DMS79 (cell line): Measurements from ENCODE around the gene CEP68.
"Not testable (repeated sequence)": the region's sequence is repeated elsewhere in the genome, so short reads cannot be mapped to it uniquely, and the experiment has no call there.

Source experiments
- DNase-seq: peaks from one replicate; lab custom pipeline; 2025; lab: John Stamatoyannopoulos, UW

Gene CEP68

DNA sequence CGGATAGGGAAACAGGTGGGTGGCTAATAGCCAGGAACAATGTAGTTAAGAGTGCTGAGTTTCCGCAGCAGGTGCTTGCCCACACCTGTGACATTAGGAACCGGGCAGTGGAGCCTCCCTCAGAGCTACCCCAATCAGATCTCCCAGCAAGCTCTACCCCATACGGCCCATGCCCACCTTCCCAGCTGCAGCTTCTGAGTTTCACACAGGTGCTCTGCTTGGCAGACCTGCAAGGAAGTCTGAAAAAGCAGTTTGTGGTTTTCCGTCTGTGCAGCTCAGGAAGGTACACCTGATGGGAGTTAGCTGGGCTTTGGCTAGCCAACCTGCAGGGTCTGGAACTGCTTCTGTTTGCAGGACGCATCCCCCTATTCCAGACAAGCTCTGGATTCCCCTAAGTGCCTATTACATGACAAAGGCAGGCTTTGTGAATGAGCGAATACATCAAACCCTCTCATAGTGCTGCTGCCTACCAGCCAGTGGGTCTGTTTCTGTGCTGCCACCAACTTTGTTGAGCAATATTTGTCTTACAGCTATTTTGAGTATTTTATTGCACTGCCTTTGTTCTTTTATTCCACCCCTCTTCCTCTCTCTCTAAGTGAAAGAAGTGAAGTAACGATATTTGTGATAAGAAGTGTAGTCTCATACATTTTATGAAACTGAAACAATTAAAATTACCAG is 24.7 kb upstream of the CEP68 start:
- DNase-seq = peak; percentile 40

DNA sequence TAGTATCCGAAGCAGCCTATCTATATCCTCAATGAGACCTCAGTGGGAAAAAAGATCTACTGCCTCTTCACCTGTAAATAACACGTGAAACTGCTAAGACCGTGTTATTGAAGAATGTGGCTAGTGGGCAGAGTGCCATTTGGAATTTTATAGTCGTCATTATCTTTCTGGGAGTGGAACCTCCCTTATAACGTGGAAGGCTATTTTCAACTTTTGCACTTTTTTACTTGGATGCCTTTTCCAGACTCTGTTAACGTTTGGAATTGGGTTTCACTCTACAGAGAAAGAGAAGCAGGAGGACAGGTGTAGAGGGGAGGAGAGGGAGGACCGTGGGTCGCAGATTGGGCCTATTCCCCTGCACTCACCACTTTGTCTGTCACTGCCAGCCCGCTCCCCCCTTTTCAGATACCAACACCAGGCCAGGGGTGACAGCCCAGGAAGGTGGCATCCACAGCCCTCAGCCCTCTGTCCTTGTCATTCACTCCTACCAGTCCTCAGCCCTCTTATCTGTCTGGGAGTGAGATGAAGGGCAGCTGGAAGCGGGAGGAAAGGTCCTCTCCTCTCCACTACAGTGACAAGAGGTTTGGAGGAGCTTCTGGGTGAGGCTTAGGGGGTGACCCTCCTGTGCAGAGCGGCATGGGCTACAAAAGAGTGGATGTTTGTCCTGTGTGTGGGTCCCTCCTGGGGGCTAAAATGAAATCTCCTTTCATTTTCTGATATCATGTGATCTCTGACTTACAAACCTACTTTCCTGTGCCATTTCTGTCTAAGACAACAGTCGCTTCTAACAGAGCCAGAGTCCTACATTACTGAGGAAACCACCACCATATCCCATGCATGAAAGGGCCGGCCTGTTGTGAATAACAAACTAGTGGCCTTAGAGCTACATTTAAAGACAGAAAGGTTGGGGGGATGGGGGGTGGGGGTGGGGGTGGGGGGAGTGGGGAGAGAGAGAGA is 23.9 kb upstream of the CEP68 start:
- no peak for DNase-seq

- peak; percentile 19 for DNase-seq
Observed at GRCh38 chr2:65033178-65033577, 23.0 kb upstream of the CEP68 start.

DNA sequence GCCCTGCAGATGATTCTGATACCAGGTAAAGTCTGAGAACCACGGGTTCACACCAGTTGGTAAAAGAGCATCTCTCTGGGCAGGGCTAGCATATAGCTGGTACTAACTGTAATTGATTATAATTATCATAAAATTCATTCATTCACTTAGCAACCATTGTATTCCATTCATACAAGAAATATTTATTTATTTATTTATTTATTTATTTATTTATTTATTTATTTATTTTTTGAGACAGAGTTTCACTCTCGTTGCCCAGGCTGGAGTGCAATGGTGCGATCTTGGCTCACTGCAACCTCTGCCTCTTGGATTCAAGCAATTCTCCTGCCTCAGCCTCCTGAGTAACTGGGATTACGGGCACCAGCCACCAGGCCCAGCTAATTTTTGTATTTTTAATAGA is 22.5 kb upstream of the CEP68 start:
- DNase-seq = not testable (repeated sequence)

- DNase-seq = no peak
Observed at GRCh38 chr2:65035351-65035943, 20.8 kb upstream of the CEP68 start.

DNA sequence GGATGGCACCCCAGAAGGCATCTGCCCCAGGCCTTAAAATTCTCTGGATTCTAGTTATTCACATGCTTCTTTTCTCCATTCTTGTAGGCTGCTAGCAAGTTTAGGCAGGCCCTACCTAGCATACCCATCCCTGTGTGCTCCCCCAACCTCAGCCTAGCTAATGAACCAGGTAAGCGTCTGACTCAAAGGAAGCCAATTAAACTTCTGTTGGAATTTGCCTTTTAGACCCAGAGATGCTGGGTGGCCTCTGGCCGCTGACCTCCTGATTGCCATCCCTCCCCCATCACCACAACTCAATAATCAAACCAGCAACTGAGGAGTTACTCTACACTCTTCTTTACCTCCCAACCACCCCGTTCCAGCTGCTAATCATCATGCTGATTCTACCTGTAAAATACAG is 19.0 kb upstream of the CEP68 start:
- no peak for DNase-seq

DNA sequence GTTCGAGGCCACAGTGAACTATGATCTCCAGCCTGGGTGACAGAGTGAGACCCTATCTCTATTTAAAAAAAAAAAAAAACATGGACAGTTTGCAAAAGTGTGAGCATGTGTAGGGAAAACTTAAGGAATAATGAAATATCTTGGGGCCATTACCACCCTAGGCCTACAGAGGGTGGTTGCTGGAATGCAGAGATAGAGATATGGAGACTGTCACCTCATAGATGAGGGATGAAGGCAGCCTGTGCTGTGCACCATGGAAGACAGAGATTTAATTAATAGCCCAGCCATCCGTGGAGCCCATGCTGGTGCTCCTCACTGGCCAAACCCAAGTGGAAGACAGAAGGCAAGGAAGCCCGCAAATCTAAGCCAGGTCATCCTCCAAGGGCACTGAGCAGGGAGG is 16.6 kb upstream of the CEP68 start:
- no peak for DNase-seq

DNA sequence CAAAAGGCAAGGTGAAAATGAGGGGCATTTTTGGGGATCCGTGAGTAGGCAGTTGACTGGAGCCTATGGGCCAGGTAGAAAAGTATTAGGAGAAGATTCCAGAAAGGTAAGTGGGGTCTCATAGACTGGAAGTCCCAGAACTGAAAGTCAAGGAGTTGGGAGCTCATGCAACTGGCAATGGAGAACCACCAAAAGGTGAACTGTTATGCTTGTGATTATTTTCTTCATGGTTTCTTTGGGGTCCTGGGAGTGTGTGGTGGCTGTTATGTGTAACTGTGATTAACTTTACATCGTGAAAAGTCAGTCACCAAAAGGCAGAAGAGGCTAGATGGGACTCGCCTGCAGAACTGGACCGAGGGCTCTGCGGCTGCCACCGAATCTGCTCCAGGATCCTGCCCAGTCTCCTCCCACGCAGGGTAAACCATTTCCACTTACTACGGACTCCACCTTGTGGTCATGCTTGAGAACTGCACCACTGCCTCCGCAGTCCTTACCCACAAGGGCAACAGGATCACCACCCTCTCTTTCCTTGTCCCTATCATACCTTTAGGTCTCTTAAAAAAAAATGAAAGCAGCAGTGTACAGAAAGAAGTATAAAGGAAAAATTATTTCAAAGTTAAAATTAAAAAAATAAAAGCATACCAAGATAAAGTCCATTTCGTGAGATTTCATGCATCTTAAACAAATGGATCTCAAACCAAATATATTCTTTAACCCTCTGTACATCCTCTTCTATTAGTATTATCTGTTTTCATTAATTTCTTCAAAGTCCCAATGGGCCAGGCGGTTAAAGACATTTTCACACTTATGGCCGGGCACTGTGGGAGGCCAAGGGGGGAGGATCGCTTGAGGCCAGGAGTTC is 15.6 kb upstream of the CEP68 start:
- DNase-seq = peak; percentile 45

DNA sequence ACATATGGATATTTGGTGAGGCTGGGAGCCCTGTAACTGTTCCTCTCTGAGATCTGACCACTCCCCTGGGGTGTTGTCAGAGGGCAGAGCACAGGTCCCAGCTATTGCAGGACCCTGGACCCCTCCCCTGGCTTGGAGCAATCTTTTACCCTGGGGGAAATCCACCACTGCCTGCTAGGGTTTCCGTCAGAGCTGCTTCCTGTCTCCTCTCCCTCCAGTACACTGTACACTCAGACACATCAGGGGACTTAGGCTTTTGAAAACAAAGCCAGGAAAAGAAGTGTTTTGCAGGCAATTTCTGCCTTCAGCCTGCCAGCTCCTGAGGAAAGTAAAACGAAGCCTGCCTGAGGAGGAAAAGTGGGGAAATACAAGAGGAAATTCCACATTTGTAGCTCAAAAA is 13.2 kb upstream of the CEP68 start:
- DNase-seq = no peak

- no peak for DNase-seq
Observed at GRCh38 chr2:65044097-65044735, 12.0 kb upstream of the CEP68 start.

- DNase-seq = no peak
Observed at GRCh38 chr2:65045651-65046050, 10.6 kb upstream of the CEP68 start.

DNA sequence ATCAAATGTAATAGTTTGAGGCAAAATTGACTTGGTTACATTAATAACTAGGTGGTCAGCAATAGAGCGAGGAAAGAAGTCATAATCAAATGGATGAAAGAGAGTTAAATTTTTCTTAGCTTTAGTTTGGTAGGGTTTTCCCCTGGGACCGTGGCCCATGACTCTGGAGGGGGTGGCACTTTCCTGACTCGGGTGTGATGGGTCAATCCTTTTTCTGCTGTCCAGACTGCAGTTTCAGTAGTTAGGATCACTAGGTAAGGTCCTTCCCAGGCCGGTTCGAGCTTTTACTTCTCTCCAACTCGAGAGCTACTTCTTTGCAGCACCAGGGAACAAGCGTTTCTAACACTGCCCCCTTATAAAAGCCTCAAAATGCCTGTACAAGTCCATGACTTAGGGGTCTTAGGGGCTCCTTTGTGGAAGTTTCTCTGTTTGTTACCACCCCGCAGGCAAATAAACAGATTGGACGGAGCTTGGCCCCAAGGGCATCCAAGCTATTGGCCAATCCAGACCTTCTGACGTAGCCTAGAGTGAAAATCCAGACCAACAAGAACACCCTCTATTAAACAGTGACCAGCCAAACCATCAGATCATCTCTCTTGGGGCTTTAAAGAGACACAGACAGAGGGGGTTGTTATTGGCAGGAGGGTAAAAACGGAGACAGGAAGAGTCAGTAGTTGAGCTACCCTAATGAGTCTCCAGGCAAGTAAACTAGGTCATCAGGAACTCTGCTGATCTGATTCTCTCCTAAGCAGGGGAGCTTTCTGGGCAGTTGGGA is 9.4 kb upstream of the CEP68 start:
- no peak for DNase-seq

- DNase-seq = peak; percentile 13
Observed at GRCh38 chr2:65049010-65049639, 7.1 kb upstream of the CEP68 start.

- no peak for DNase-seq
Observed at GRCh38 chr2:65050931-65051330, 5.3 kb upstream of the CEP68 start.

DNA sequence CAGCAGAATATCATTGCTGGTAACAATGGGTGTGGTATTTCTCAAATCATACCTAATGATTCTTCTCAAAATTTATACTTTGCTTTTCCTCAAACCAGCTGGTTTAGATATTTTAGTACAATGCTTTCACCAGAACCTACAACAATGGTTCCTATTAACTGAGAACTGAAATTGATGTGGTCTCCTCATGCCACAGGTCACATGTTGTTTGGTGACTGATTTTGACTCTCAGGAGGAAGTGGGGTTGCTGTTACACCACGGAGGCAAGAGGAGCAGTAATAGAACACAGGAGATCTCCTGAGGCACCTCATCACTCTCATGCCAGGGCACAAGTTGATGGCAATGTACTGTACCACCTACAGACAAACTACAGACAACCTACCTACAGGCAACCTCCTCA is 3.0 kb upstream of the CEP68 start:
- no peak for DNase-seq

GRCh38 chr2:65054749-65055421 is 1.3 kb upstream of the CEP68 start:
- no peak for DNase-seq

DNA sequence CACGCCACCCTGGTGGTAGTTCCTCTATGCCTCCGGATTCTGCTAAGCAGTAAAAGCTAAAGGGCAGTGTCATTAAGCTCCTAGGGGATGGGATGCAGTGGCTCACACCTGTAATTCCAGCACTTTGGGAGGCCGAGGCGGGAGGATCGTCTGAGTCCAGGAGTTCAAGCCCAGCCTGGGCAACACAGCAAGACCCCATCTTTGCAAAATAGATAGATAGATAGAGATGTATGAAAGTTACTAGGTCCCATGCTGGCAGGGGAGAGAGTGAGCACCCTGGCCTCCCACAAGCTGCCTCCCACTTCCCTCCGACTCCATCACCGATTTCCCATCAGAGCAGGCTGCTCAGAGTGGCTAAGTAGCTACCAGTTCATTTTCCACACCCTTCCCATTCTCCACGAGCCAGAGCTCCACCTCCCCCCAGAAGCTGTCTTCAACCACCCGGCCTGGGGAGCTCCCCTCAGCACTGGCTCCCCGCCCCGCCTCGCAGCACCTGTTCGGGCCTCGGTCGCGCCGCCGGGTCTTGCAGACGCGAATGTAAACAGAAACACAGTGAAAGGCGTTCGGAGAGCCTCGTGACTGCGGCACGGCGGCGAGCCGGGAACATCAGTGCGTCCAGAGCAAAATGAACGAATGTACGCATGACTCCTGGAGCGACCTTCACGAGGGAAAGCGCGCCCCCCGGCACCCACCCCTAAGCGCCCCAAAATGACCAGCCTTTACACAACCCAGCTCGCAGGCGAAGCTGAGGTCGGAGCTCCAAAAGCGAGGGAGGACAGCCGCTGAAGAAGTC is 598 bp upstream of the CEP68 start:
- no peak for DNase-seq

DNA sequence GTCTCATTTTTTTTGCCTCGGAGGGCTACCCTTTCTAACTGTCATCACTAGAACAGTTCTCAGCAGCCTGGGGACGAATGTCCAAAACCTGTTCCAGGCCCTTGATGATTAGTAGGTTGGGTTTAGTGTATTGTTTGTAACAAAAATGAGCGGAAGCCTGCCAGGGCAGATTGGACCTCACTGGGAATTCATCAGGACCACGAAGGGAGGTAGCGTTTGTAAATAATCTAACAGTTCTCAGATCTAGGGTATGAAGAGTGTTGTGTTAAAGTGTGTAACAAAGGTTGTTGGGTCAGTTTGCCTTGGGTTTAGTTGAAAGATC is 799 bp downstream of the CEP68 start:
- no peak for DNase-seq
